ENCODE data around the gene STX1B.
A peak's percentile ranks its signal among the peaks of the same experiment; 100 is the strongest.

The STX1B gene

GRCh38 chr16:30953111-30953510, 57.3 kb downstream of the STX1B start:
- H3K4me3 ChIP-seq (replicated peaks in 1 of 2; ENCODE audit: low read depth in 2 of 2, low read length in 2 of 2): no peak overlapping the region
- DNase-seq (ENCODE audit: low read depth in 2 of 2): no peak
- no peak for TF ChIP-seq CTCF (IDR thresholded peaks at IDR 0.05; ENCODE audit: low read depth, low read length)

- H3K4me3 ChIP-seq (replicated peaks in 1 of 2; ENCODE audit: low read depth in 2 of 2, low read length in 2 of 2): no peak overlapping the region
- TF ChIP-seq CTCF (IDR thresholded peaks at IDR 0.05; ENCODE audit: low read depth, low read length): no peak
- peak; percentile 77 to 95 for DNase-seq (ENCODE audit: low read depth in 2 of 2)
Measured at GRCh38 chr16:30951750-30952149, 58.7 kb downstream of the STX1B start.

- H3K4me3 ChIP-seq (replicated peaks in 1 of 2; ENCODE audit: low read depth in 2 of 2, low read length in 2 of 2): no peak overlapping the region
- no peak for TF ChIP-seq CTCF (IDR thresholded peaks at IDR 0.05; ENCODE audit: low read depth, low read length)
- DNase-seq (ENCODE audit: low read depth in 2 of 2): no peak
Measured at GRCh38 chr16:30951193-30951592, 59.2 kb downstream of the STX1B start.

- TF ChIP-seq CTCF (IDR thresholded peaks at IDR 0.05; ENCODE audit: low read depth, low read length): no peak
- peak overlapping the region; percentile 83 to 86 for H3K4me3 ChIP-seq (replicated peaks in 1 of 2; ENCODE audit: low read depth in 2 of 2, low read length in 2 of 2)
- DNase-seq (ENCODE audit: low read depth in 2 of 2): no peak
Measured at GRCh38 chr16:30950516-30951065, 59.8 kb downstream of the STX1B start.

GRCh38 chr16:30949650-30950515, 60.6 kb downstream of the STX1B start:
- peak overlapping the region; percentile 83 to 86 for H3K4me3 ChIP-seq (replicated peaks in 1 of 2; ENCODE audit: low read depth in 2 of 2, low read length in 2 of 2)
- no peak for TF ChIP-seq CTCF (IDR thresholded peaks at IDR 0.05; ENCODE audit: low read depth, low read length)
- DNase-seq (ENCODE audit: low read depth in 2 of 2): peak; percentile 90 to 93

GRCh38 chr16:30948667-30949649, 61.5 kb downstream of the STX1B start, which contains the start of gene ORAI3:
Gene ORAI3 (plus strand): TSS chr16:30949068. CDS start chr16:30949290, 222 bp downstream.
- peak; percentile 62 to 78 for DNase-seq (ENCODE audit: low read depth in 2 of 2)
- TF ChIP-seq CTCF (IDR thresholded peaks at IDR 0.05; ENCODE audit: low read depth, low read length): no peak
- peak within 1 kb of the TSS; percentile 83 to 86 for H3K4me3 ChIP-seq (replicated peaks in 1 of 2; ENCODE audit: low read depth in 2 of 2, low read length in 2 of 2)

Measured in cardiac fibroblast (primary cell).